Activated CD4-positive, alpha-beta T cell treated with anti-CD3 and anti-CD28 coated beads, Interleukin-2, amount 10 ng/mL, durations not matched to agents 24 days and 14 days (primary cell): ENCODE data around the gene OR5K3. TPM values are rescaled to one million over a fixed set of nuclear protein-coding genes. Genes with fewer than 3 reads are reported as not detected.
"Not testable (repeated sequence)": the region's sequence is repeated elsewhere in the genome, so short reads cannot be mapped to it uniquely, and the experiment has no call there.

Experiments used
- DNase-seq: peaks from one replicate; pipeline ENCODE4 v3.0.0; 2022
- H3K27ac Mint-ChIP-seq: one replicate; pipeline ENCODE4 v1.8.0; 2022; ENCODE audit warnings: mild to moderate bottlenecking, mixed read lengths
- H3K27me3 Mint-ChIP-seq: one replicate; pipeline ENCODE4 v1.8.0; 2022; ENCODE audit warnings: mixed read lengths
- H3K36me3 Mint-ChIP-seq: one replicate; pipeline ENCODE4 v1.8.0; 2022; ENCODE audit warnings: low read depth, mild to moderate bottlenecking, mixed read lengths
- H3K4me1 Mint-ChIP-seq: one replicate; pipeline ENCODE4 v1.8.0; 2021; ENCODE audit warnings: mixed read lengths
- H3K4me3 Mint-ChIP-seq: one replicate; pipeline ENCODE4 v1.8.0; 2022; ENCODE audit warnings: mild to moderate bottlenecking, moderate library complexity, mixed read lengths
- H3K9me3 Mint-ChIP-seq: one replicate; pipeline ENCODE4 v1.8.0; 2021; ENCODE audit warnings: mixed read lengths
- intact Hi-C: fragments of 100-400 bp; cut with micrococcal nuclease; formaldehyde crosslinking; loops from one replicate; pipeline ENCODE4 v1.15.1; 2023
- total RNA-seq: library from RNA; stranded (reverse); gene quantifications from 2 replicates; pipeline ENCODE4 v1.2.3, GENCODE V29; 2022

OR5K3 gene
- total RNA-seq, 1 donor from 2014 or later: not detected

DNA sequence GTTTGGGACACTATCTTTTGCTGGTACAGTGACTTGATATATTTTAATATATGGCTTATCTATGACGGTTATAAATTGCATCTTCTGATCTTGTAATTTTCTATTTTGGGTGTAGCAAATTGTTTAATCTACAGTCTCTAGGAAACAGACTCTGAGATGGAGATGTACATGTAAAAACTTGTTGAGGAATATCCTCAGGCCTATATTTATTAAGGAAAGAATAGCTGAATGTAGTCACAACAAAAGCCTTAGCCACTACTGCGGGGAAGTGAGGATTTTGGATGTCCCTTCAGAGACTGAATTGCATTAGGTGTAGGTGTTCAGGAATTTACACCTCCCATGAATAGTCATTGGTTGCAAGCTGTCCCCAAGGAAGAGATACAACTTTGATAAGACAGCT lies 13.8 kb upstream of the OR5K3 start:
- Mint-ChIP-seq H3K9me3 (peaks cover 7% of the 10 kb centered on the region), H3K4me3 (no peak overlapping the region), H3K27ac (no peak overlapping the region), H3K36me3 (peaks cover 2% of the 10 kb centered on the region), H3K27me3 (peaks cover 30% of the 10 kb centered on the region), H3K4me1 (peaks cover 3% of the 10 kb centered on the region)
- DNase-seq: no peak
- intact Hi-C loops: no loop called here

DNA sequence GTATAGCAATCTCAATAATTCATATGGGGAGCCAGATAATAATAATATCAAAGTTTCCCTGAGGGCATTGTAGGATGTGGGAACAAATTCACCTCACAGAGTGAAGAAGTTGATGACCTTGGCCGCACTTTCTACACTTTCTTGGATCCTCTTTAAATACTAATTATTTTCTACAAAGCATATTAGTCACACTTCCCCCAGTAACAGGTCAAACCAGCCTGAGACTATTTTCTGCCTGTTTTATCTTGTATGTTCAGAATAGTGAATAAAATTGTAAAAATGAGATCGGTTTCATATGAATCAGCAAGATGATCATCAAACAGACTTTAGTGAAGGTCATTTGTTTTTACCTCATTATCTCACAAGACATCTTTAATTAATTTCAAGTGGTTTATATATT lies 2.3 kb upstream of the OR5K3 start:
- Mint-ChIP-seq H3K27me3 (peaks cover 45% of the 10 kb centered on the region), H3K4me1 (no peaks in the 10 kb centered on the region)

DNA sequence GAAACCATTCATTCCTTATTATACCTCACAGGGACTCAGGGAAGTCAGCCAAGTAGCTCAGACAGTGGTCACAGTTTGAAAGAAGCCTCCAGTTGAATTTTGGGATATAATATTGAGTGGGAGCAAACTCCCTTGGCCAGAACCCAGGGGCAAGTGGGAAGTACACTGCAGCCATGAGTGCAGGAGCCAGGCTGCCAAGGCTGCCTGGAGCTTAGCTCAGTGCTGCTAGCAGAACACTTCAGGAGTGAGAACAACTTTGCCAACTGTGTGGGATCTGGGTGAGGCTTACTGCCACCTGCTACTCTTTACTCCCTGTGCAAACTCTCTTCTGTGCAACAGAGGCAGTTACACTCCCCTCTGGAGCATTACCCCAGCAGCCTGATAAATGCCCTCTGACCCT lies 4.6 kb downstream of the OR5K3 start:
- peaks cover 27% of the 10 kb centered on the region for H3K27me3 Mint-ChIP-seq
- peaks cover 2% of the 10 kb centered on the region for H3K36me3 Mint-ChIP-seq
- intact Hi-C loops: no loop called here
- peaks cover 2% of the 10 kb centered on the region for H3K4me1 Mint-ChIP-seq
- peaks cover 23% of the 10 kb centered on the region for H3K9me3 Mint-ChIP-seq
- no peak for DNase-seq
- H3K27ac Mint-ChIP-seq: no peak overlapping the region
- H3K4me3 Mint-ChIP-seq: no peak overlapping the region

More for the DNA sequence above, 2.3 kb upstream of the OR5K3 start:
- Mint-ChIP-seq H3K4me3 (no peak overlapping the region), H3K9me3 (peaks cover 7% of the 10 kb centered on the region), H3K27ac (no peak overlapping the region), H3K36me3 (peaks cover 2% of the 10 kb centered on the region)
- intact Hi-C loops: no loop called here
- DNase-seq: no peak

DNA sequence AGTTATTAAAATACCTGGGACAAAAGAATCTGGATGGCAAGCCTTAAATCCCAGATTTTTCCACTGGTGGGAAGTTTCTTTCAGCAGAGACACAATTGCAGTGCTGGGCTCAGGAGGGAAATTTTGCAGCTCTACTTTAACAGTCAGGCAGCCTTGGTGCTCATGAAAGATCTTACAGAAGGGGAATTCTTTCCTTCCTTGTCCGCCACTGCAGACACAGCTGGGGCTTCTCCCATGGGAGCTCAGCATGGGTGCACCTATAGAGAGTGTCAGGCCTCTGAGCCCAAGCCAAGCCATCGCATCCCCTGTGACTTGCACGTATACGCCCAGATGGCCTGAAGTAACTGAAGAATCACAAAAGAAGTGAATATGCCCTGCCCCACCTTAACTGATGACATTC lies 6.0 kb downstream of the OR5K3 start:
- H3K4me1 Mint-ChIP-seq, DNase-seq, H3K36me3 Mint-ChIP-seq, intact Hi-C loops, H3K27ac Mint-ChIP-seq, H3K4me3 Mint-ChIP-seq: not testable (repeated sequence)
- Mint-ChIP-seq H3K27me3 (peaks cover 18% of the 10 kb centered on the region), H3K9me3 (peaks cover 31% of the 10 kb centered on the region)

DNA sequence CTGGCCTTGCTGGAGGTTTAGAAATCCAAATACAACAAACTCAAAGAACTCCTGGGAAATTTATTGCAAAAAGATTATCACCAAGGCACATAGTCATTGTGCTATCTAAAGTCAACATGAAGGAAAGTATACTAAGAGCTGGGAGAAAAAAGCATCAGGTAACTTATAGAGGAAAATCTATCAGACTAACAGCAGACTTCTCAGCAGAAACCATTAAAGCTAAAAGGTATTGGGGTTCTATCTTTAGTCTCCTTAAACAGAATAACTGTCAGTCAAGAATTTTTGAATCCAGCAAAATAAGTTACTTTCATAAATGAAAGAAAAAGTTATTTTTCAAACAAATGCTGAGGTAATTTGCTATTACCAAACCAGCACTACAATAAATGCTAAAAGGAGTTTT lies 8.0 kb downstream of the OR5K3 start:
- peaks cover 44% of the 10 kb centered on the region for H3K9me3 Mint-ChIP-seq
- peaks cover 11% of the 10 kb centered on the region for H3K36me3 Mint-ChIP-seq
- peaks cover 11% of the 10 kb centered on the region for H3K4me1 Mint-ChIP-seq
- DNase-seq: no peak
- peaks cover 12% of the 10 kb centered on the region for H3K27me3 Mint-ChIP-seq
- intact Hi-C loops: no loop called here
- no peak overlapping the region for H3K4me3 Mint-ChIP-seq
- no peak overlapping the region for H3K27ac Mint-ChIP-seq

DNA sequence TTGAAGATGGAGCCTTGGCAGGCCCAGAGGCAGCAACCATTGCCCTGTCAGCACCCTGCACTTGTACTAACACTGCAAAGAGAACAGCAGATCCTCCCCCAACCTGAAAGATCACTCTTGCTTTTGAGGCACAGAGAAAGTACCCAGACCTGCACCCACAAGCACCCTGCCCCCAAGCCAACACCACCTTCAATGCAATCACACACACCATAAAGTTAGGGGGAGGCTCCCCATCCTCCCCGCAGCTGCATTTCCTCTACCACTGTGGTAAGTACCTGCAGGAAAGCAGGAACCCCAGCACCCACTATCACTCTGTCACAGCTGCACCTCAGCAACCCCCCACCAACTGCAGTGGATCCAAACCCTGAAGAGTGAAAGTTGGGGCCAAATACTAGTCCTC lies 12.0 kb downstream of the OR5K3 start:
- peaks cover 61% of the 10 kb centered on the region for H3K9me3 Mint-ChIP-seq
- peaks cover 11% of the 10 kb centered on the region for H3K4me1 Mint-ChIP-seq
- H3K27me3 Mint-ChIP-seq: peaks cover 6% of the 10 kb centered on the region
- H3K36me3 Mint-ChIP-seq: peaks cover 13% of the 10 kb centered on the region
- intact Hi-C loops: no loop called here
- no peak for DNase-seq
- H3K4me3 Mint-ChIP-seq: no peak overlapping the region
- no peak overlapping the region for H3K27ac Mint-ChIP-seq

DNA sequence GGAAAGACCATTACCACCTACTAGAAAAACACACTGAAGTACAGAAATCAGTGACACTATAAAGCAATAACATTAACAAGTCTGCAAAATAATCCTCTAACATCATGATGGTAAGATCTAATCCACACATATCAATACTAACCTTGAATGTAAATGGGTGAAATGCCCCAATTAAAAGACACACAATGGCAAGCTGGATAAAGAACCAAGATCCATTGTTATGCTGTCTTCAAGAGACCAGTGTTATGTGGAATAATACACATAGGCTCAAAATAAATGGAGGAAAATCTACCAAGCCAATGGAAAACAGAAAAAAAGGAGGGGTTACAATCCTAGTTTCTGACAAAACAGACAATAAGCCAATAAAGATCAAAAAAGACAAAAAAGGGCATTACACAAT lies 13.5 kb downstream of the OR5K3 start:
- Mint-ChIP-seq H3K4me1 (peaks cover 11% of the 10 kb centered on the region), H3K27me3 (peaks cover 4% of the 10 kb centered on the region), H3K27ac (no peak overlapping the region), H3K4me3 (no peak overlapping the region), H3K9me3 (peaks cover 51% of the 10 kb centered on the region), H3K36me3 (peaks cover 13% of the 10 kb centered on the region)
- no peak for DNase-seq
- intact Hi-C loops: no loop called here

DNA sequence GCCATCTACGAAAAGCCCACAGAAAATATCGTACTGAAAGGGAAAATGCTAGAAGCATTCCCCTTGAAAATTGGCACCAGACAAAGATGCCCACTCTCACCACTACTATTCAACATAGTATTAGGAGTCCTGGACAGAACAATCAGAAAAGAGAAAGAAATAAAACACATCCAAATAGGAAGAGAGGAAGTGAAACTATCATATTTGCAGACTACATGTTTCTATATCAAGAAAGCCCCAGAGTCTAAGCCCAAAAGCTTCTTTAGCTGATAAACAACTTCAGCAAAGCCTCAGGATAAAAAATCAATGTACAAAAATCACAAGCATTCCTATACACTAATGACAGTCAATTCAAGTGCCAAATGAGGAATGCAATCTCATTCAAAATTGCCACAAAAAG lies 15.6 kb downstream of the OR5K3 start:
- H3K4me1 Mint-ChIP-seq: peaks cover 2% of the 10 kb centered on the region
- intact Hi-C loops: no loop called here
- peaks cover 39% of the 10 kb centered on the region for H3K9me3 Mint-ChIP-seq
- no peak overlapping the region for H3K4me3 Mint-ChIP-seq
- H3K36me3 Mint-ChIP-seq: peaks cover 4% of the 10 kb centered on the region
- DNase-seq: no peak
- no peak overlapping the region for H3K27ac Mint-ChIP-seq
- H3K27me3 Mint-ChIP-seq: peaks cover 6% of the 10 kb centered on the region

DNA sequence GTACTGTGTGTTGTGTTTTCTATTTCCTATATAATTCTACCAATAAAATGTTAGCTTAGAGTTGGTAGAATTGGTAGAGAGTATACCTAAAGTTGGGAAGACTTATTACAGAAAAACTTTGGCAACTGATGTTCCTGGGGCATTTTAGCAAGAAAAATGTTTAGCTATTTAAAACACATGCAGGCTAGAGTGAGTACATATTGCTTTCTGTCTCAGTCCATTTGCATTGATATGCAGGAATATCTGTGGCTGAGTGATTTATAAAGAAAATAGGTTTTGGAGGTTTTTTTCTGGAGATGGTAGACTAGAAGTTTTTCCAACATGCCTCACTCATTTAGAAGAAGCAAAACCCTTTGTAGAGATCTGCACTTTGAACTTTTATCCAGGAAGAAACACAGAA lies 42.1 kb downstream of the OR5K3 start:
- H3K4me3 Mint-ChIP-seq: no peak overlapping the region
- intact Hi-C loops: no loop called here
- H3K9me3 Mint-ChIP-seq: peaks cover 33% of the 10 kb centered on the region
- H3K27ac Mint-ChIP-seq: no peak overlapping the region
- DNase-seq: no peak
- peaks cover 2% of the 10 kb centered on the region for H3K27me3 Mint-ChIP-seq
- H3K36me3 Mint-ChIP-seq: no peaks in the 10 kb centered on the region
- H3K4me1 Mint-ChIP-seq: no peaks in the 10 kb centered on the region

DNA sequence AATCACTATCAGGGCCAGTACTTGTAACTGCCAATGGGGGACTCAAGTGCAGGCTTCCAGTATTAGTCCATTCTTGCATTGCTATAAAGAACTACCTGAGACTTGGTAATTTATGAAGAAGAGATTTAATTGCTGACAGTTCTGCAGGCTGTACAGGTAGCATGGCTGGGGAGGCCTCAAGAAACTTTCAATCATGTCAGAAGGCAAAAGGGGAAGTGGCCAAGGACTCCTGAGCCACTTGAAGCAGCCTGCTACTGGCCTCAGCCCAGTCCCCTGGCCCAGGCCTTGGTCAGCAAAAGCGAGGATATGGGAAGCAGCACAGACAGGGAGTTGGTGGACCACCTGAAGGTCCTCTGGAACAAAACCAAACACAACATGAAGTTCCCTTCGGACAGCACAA lies 43.3 kb downstream of the OR5K3 start:
- Mint-ChIP-seq H3K36me3 (no peaks in the 10 kb centered on the region), H3K4me1 (no peaks in the 10 kb centered on the region), H3K27ac (no peak overlapping the region), H3K4me3 (no peak overlapping the region), H3K27me3 (peaks cover 6% of the 10 kb centered on the region), H3K9me3 (peaks cover 33% of the 10 kb centered on the region)
- intact Hi-C loops: no loop called here
- DNase-seq: no peak

DNA sequence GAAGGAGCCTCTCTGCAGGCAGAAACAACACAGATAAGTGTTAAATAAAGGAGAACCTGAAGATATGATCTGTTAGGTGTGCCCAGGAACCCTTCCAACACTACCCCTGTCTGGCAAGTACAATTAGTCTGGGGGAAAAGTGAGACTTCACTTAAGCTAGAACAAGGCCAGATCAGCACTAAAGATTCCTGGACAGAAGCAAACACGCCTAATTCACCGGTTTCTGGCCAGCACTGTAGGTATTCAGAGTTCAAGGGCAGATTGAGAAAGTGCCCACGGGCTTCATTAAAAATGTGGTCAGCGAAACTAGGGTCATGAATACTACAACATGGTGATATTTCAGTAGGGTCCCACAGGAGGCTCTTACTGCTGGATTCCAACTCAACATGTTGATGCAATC lies 43.9 kb downstream of the OR5K3 start:
- Mint-ChIP-seq H3K9me3 (peaks cover 27% of the 10 kb centered on the region), H3K4me1 (no peaks in the 10 kb centered on the region), H3K27ac (no peak overlapping the region), H3K36me3 (no peaks in the 10 kb centered on the region), H3K27me3 (peaks cover 6% of the 10 kb centered on the region), H3K4me3 (no peak overlapping the region)
- intact Hi-C loops: no loop called here
- no peak for DNase-seq

DNA sequence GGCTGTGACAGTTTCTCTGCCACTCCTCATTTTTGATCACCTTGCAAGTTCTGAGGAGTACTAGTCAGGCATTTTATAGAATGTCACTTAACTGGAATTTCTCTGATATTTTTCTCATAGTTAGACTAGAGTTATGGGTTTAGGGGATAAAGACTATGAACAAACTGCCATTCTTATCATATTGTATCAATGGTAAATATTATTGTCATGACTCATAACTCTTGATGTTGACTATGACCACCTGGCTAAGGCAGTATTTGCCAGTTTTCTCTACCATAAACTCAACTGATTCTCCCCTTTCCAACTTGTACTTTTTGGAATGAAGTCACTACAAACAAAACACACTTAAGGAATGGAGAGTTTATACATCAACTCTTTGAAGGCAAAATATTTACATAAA lies 49.8 kb downstream of the OR5K3 start:
- no peak for DNase-seq
- intact Hi-C loops: no loop called here
- H3K4me3 Mint-ChIP-seq: no peak overlapping the region
- peaks cover 35% of the 10 kb centered on the region for H3K27me3 Mint-ChIP-seq
- H3K36me3 Mint-ChIP-seq: no peaks in the 10 kb centered on the region
- H3K9me3 Mint-ChIP-seq: peaks cover 4% of the 10 kb centered on the region
- no peaks in the 10 kb centered on the region for H3K4me1 Mint-ChIP-seq
- H3K27ac Mint-ChIP-seq: no peak overlapping the region

Other genes starting within 250 kb of the OR5K3 start
- not detected in 2 replicates for gene OR5H14, start 243.2 kb upstream of the OR5K3 start, total RNA-seq
- not detected in 2 replicates for gene OR5H15, start 224.0 kb upstream of the OR5K3 start, total RNA-seq
- gene OR5H6, start 126.4 kb upstream of the OR5K3 start, total RNA-seq: not detected in 2 replicates
- gene OR5H2, start 108.2 kb upstream of the OR5K3 start, total RNA-seq: not detected in 2 replicates
- gene OR5K4, start 36.8 kb upstream of the OR5K3 start, total RNA-seq: not detected in 2 replicates
- not detected in 2 replicates for gene OR5K1, start 72.5 kb downstream of the OR5K3 start, total RNA-seq
- not detected in 2 replicates for gene OR5K2, start 107.0 kb downstream of the OR5K3 start, total RNA-seq
- gene CLDND1, start 132.2 kb downstream of the OR5K3 start, total RNA-seq: 279 and 288 TPM in 2 replicates
- 3.6 and 4.1 TPM in 2 replicates for gene GPR15, start 141.3 kb downstream of the OR5K3 start, total RNA-seq
- 46.4 and 46.6 TPM in 2 replicates for gene CPOX, start 202.9 kb downstream of the OR5K3 start, total RNA-seq